Pons (tissue), 1 donor: ENCODE results near the gene TACC2.
"Not testable (repeated sequence)": the region's sequence is repeated elsewhere in the genome, so short reads cannot be mapped to it uniquely, and the experiment has no call there.

Experiments
- DNase-seq: peaks from one replicate; pipeline ENCODE4 v3.0.0-alpha.2; 2016; ENCODE audit warnings: low spot score

The TACC2 gene, protein sequence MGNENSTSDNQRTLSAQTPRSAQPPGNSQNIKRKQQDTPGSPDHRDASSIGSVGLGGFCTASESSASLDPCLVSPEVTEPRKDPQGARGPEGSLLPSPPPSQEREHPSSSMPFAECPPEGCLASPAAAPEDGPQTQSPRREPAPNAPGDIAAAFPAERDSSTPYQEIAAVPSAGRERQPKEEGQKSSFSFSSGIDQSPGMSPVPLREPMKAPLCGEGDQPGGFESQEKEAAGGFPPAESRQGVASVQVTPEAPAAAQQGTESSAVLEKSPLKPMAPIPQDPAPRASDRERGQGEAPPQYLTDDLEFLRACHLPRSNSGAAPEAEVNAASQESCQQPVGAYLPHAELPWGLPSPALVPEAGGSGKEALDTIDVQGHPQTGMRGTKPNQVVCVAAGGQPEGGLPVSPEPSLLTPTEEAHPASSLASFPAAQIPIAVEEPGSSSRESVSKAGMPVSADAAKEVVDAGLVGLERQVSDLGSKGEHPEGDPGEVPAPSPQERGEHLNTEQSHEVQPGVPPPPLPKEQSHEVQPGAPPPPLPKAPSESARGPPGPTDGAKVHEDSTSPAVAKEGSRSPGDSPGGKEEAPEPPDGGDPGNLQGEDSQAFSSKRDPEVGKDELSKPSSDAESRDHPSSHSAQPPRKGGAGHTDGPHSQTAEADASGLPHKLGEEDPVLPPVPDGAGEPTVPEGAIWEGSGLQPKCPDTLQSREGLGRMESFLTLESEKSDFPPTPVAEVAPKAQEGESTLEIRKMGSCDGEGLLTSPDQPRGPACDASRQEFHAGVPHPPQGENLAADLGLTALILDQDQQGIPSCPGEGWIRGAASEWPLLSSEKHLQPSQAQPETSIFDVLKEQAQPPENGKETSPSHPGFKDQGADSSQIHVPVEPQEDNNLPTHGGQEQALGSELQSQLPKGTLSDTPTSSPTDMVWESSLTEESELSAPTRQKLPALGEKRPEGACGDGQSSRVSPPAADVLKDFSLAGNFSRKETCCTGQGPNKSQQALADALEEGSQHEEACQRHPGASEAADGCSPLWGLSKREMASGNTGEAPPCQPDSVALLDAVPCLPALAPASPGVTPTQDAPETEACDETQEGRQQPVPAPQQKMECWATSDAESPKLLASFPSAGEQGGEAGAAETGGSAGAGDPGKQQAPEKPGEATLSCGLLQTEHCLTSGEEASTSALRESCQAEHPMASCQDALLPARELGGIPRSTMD (N-terminal part only)

DNA sequence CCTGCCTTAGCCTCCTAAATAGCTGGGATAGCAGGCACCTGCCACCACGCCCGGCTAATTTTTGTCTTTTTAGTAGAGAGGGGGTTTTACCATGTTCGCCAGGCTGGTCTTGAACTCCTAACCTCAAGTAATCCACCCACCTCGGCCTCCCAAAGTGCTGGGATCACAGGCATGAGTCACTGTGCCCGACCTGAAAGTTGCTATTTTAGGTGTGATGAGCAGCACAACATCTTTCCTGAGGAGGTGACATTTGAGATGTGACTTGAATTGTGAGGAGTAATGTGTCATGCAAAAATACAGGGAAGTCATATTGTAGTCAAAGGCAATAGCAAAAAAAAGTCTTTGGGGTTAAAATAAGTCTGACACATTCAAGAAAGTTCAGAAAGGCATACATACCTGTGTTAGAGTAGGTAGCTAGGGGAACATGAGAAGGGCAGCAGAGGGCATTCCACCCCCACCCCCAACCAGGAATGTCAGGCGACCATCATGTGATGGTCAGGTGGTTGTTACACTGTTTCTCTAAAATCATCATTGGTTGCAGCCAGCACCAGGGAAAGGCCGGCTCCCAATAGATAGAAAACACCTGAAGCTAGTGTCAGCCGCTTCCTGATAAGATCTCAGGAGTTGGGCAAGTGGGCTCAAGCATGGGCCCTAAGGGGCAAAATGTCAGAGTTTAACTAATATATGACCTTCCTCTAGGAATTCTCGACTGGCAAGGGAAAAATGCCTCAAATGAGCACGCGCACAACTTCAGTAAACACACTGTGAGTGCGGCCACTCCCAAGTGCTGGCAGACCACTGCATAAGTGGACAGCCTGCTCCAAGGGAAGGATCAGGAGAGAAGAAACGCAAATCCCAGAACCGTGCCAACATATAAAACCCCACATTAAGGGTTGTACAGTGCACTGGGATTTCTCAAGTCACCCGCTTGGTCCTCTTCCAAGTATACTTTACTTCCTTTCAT is at the start of gene TACC2:
Gene TACC2 (plus strand): TSS at position 803 of the 964 bp plus-strand sequence. CDS start 32,819 bp downstream, outside the sequence.
- no peak for DNase-seq

DNA sequence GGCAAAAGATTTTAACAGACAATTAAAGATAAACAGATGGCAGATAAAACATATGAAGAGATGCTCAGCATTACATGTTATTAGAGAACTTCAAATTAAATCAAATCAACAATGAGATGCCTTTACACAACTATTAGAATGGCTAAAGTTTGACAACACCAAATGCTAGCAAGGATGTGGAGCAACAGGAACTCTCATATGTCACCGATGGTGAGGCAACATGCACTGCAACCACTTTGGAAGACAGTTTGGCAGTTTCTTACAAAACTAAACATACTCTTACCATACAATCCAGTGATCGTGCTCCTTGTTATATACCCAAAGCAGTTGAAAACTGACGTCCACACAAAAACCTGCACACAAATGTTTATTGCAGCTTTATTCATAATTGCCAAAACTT is 47.4 kb upstream of the TACC2 start:
- no peak for DNase-seq

DNA sequence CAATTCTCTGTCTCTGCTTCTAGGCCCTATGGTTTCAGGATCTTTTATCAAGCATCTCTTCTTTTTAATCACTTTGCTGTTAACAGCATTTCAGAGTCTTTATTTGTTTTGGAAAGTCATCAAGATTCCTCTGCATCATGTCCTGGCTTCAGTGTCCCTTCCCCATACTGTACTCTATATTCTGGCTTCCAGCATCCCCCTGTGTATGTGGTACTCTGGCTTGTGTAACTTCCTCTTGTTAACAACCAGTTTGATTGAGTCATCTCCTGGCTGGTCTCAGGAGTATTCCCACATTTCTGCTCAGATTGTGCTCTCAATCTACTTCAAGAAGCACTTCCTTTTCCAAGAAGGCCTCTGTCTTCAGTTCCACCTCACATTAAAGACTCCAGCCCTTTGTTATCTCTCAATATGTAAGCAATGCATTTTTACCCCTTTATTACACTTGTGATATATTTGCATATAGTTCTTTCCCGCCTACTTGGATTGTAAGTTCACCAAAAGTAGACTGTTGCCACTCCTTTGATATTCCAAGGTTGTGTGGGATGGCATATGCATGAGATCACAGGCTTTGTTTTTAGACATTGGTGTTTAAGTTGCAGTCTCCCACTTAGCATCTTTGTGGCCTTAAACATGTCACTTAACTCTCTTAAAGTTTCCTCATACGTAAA is 46.1 kb upstream of the TACC2 start:
- no peak for DNase-seq

DNA sequence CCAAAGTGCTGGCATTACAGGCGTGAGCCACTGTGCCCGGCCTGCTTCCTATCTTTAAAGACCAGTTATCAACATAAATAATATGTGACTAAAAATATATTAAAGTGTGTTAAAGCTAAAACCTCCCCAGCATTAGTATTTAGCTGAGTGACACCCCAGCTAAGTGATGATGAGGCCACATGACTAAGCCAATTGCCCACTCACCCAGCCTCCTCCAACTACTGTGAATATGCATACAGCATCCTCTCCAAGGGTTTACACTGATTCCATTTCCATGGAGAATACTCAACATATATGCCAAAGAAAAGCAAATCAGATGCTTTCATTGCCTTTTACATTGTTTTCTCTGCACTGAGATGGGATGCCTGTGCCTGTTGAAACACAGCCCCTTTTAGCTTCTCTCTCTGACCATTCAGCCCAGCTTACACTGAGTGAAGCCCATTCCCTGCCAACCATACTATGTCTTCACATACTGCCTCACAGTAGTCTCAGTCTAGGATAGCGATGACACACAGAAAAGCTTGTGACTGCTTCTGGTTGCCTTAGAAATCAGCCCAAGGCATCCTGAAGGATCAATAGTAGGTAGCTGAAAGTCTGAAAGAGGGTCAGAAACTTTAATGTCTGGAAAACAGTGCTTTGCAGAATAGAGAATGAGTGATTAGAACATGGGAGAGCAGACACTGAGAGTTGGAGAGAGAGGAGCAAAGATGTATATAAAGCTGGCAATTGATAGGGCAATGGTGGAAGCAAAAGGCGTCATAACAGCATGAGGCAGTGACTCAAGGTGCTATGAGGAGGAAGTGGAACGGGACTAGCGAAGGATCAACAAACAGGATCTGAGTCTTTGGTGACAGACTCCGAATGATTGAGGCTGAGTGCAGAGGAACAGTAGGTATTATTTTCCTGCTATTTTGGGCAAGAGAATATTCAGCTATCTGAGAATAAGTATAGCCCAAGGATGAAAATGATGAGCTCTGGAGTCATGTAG is 41.3 kb upstream of the TACC2 start:
- DNase-seq = no peak

DNA sequence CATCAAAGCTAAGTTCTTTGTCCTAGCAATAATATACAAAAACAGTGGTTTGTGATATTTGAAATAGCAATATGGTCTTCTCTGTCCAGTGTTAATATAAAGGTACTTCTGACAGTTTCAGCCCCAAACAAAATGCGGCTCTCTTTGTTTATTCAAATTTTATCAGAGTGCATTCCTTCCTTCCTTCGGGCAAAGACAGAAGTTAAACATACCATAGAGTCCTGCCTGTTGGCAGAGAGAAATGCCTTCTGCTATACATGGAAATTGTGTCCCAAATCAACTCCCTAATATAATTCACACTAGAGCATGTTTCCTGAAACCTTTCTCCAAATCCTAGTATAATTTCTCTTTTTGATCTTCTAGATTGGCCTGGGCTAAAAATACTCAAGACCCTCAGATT is 39.9 kb upstream of the TACC2 start:
- DNase-seq = no peak

DNA sequence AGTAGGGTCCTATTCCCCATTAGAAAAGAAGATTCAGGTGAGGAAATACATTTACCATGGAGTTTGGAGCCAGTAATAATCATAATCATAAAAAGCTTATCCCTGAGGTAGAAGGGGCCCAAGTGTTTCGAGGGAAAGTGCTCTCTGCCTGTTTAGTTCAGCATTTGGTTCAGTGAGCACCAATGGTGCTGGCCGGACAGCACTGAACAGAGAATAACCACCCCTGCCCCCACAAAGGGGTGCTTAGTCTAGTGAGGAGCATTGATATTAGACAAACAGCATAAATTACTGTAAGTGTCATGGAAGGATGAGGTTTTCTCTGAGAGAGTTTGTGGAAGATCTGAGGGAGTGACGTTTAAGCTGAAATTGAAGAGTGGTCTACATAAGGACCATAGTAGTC is 39.5 kb upstream of the TACC2 start:
- DNase-seq = no peak

DNA sequence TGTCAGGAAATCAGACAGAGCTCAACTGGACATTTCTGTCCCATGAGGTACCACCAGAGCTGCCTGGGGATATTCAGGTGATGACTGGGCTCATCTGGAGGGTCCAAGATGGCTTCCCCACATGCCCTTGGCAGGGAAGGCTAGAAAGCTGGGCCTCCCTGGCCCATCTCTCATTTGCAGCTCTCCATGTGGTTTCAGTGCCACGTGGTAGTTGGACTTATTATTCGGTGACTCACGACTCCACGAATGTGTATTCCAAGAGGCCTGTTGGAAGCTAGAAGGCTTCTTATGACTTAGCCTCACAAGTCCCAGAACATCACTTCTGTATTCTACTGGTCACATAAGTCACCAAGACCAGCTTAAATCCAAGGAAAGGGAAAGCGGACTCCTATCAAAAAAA is 36.7 kb upstream of the TACC2 start:
- DNase-seq = no peak

DNA sequence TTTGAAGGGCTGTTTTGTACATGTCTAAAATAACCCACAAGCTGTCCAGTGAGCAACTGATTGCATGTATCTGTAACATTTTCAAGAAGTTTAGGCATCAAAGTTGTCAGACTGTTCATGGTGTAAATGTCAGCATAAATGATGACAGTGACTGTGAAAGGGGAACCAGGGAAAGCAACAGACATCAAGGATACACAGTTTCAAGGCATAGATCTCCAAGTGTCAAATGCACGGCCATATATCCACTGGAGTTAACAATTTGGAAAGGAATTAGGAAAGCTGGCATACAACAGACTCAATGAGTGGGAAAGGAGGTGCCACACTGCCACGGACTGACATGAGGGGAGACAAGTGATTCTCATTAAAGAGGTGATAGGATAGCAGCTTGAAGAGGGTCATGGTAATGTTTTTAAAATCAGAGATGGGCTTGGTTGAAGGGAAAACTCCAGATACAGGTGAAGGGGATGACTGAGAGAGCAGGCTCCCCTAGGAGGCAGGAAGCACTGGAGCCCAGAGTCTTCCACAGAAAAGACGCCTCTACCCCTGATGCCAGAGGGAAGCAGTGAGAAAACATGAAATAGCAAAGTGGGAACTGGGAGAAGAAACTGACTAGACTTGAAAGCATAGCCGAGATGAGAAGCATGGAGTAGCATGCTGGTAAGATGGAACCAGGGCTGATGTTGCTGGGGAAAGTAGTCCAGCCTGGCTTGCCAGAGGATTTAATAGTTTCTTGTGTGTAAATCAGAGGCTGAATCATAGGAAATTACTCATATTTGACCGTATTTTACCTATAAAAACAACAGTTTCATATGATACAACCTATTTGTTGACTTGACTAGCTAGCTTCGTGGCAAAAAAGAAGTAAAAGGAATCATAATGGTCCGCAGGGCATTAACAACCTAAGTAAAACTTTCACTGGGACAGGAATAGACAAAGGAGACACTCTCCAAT is 32.6 kb upstream of the TACC2 start:
- DNase-seq = no peak

DNA sequence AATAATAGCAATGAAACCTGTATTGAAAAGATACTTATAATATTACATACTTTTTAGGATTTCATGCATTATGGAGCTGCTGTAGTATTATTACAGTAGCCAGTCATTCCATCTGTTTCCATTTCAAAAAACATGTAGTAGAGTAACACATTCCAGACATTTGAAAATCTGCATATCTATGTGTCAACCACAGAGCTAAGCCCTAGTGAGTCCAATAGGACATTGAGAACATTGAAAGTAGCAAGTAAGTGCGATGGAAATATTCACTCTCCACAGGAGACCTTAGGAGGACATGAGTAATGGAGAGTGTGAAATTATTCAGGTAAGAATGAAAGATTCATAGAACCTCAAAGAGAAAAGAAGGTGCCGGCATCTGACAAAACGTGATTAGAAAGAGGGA is 29.3 kb upstream of the TACC2 start:
- no peak for DNase-seq

DNA sequence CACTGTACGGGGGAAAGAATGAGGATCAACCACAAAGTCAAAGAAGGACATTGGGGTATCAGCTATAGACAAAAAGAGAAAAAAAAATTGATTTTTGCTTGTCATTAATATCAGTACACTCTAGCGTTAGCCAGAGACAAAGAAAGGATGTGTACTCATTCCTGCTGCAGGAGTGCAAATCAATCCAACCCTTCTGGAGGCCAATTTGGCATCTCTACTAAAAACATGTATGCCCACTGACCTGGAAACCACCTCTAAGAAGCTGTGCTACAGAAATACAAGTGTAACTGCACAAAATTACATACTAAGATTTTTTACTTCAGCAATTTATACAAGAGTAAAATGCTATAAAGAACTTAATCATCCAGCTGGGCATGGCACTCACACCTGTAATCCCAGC is 27.5 kb upstream of the TACC2 start:
- no peak for DNase-seq

DNA sequence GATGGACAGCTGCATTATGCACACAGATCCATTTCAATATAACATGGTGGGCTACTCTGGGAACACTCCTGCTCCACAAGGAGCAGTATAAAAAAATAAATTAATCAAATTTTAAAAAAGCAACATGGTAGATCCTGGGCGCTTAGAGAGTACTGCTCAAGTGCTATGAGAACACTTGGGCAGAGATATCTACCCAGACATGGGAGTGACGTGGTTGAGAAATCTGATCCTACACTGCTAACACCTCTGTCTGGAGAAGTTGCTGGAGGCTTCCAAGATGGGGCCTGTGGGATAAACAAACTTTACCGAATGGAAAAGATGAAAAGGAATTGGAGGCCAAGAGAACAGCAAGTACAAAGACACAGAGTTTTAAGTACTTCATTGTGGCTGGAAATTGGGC is 23.0 kb upstream of the TACC2 start:
- DNase-seq = no peak

DNA sequence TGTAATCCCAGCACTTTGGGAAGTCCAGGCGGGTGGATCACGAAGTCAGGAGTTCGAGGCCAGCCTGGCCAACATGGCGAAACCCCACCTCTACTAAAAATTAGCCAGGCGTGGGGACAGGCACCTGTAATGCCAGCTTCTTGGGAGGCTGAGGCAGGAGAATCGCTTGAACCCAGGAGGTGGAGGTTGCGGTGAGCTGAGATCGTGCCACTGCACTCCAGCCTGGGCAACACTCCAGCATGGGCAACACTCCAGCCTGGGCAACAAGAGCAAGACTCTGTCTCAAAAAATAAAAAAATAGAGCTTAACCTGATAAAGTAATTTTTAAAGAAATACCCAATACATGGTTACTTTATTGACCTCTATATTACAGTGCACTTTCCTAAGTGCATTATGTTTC is 19.9 kb upstream of the TACC2 start:
- DNase-seq = not testable (repeated sequence)

DNA sequence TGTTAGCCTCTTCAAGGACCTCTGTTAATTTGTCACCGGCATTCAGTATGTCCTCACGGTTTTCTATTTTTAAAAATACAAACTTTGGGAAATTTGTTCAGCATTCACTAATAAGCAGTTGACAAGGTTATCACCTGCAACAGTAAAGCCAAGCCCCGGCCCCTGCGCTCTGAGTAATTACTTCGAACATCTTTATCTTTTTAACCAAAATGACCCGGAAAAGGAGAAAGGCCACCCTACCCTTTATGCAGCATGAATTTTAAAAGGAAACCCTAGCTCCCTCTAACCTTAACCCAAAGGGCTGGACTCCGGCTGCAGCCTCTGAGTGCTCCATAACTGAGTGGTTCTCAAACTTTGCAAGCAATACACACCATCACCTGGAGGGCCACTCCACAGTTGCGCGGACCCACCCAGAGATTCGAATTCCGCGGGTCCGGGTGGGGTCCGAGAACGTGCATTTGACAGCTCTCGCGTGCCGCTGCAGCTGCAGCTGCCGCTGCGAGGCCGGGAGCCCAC is 14.9 kb upstream of the TACC2 start:
- no peak for DNase-seq

DNA sequence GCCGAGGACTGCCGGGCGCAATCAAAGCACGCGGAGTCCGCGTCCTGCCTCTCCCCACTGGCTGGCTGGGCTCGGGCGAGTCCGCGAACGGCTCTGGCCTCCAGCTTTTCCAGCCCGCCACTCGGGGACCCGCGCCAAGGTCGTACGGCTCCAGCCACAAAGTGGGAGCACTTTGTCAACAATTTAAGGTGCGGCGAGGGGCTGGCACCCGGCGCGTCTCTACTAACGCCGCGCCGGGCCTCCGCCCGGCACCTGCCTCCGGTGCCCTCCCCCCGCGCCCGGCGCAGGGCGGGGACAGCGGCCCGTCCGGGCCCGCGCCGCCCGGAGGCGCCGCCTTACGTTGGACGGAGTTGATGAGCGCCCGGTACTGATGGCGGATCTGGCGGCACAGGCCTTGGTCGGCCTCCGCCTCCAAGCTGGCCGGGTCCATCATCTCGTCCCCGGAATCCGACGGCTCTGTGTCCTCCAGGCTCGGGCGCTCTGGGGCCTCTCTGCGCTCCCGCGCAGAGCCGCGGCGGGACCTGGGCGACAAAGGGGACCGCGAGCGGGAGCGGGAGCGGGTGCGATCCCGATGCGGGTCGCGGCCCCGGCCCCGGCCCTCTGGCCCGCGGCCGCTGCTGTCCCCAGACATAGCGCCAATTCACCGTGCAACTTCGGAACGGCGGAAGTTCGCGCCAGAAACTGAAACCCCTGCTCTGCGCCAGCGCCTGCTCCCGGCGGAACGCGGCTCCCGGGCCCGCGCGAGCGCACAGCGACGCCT is 14.2 kb upstream of the TACC2 start, which contains the start of gene NSMCE4A:
Gene NSMCE4A (minus strand): TSS at position 683 of the 760 bp plus-strand sequence. CDS start 52 bp downstream, at position 631.
- peak; percentile 60 for DNase-seq

DNA sequence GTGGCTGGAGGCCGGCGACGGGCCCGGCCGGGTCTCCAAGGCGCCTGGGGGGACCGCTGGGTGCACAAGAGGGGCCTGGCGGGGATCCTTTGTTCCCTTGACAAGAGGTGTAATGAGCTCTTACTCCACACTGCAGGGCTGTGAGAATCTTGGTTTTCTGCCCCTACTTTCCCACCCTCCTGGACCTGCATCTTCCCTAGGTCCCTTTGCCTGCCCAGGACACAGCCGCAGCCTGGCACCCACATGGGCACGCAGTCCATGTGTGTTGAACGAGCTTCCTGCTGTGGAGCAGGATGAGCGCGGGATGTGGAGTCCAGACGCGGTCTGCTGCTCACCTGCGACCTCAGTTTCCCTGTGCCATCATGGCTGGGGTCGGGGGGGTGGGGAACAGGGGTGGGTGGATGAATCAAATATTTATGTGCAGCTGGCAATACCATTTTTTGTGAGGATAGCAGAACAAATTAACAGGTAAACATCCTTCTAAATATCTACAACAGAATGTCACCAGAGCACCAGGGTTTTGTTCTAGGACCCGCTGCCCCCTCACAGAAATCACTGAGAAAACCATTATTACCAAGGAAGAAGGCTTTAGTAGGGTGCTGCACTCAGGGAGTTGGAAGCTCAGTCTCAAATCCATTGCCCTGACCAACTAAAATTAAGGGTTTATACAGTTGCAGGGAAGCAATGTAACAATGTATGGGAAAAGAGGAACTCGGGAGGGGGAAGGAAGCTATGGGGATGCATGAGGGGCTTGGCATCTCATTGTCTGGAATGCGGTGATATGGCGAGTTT is 13.5 kb upstream of the TACC2 start:
- DNase-seq = no peak

DNA sequence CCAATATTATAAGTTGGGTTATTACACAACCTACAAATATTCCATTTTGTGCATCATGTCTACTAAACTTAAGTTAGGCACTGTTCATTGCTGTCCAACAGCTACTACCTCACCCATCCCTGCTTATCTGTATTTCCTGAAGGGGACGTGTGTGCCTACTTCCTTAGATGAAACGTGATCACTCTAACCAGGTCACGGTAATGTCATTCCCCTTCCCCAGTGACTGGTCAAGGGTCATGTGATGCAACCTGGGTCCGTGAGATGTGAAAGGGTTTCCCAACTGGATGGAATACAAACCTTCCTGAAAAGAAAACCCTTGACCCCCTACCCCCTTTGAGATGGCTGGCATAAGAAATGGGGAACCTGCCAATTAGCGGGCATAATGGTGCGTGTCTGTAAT is 12.4 kb upstream of the TACC2 start:
- no peak for DNase-seq
